HG03025 (cell line): ENCODE measurements around the gene ZNF516.

Source experiments
- ATAC-seq: cut with Tn5 transposase; IDR thresholded peaks from one replicate; pipeline ENCODE4 v1.9.1; 2021; ENCODE audit warnings: mild to moderate bottlenecking, moderate library complexity; ENCODE audit not compliant: unreplicated experiment, low FRiP score

The ZNF516 gene

GRCh38 chr18:76445741-76446232 lies 49.3 kb downstream of the ZNF516 start:
- ATAC-seq, result no peak

GRCh38 chr18:76445275-76445674 lies 49.8 kb downstream of the ZNF516 start:
- no peak for ATAC-seq

- no peak for ATAC-seq
Measured at GRCh38 chr18:76444446-76445105, 50.5 kb downstream of the ZNF516 start.

GRCh38 chr18:76443519-76444445 lies 51.3 kb downstream of the ZNF516 start:
- ATAC-seq, result no peak

- ATAC-seq, result no peak
Measured at GRCh38 chr18:76442413-76443171, 52.5 kb downstream of the ZNF516 start.

- no peak for ATAC-seq
Measured at GRCh38 chr18:76441668-76442412, 53.2 kb downstream of the ZNF516 start.

GRCh38 chr18:76441002-76441667 lies 53.9 kb downstream of the ZNF516 start:
- no peak for ATAC-seq

GRCh38 chr18:76437910-76438309 lies 57.1 kb downstream of the ZNF516 start:
- no peak for ATAC-seq

GRCh38 chr18:76437011-76437410 lies 58.0 kb downstream of the ZNF516 start:
- no peak for ATAC-seq

GRCh38 chr18:76436342-76436741 lies 58.7 kb downstream of the ZNF516 start:
- no peak for ATAC-seq

GRCh38 chr18:76435316-76435989 lies 59.6 kb downstream of the ZNF516 start:
- no peak for ATAC-seq

- no peak for ATAC-seq
Measured at GRCh38 chr18:76434452-76434851, 60.6 kb downstream of the ZNF516 start.

- no peak for ATAC-seq
Measured at GRCh38 chr18:76433788-76434187, 61.3 kb downstream of the ZNF516 start.

GRCh38 chr18:76432970-76433767 lies 61.9 kb downstream of the ZNF516 start:
- ATAC-seq, result no peak

- ATAC-seq, result no peak
Measured at GRCh38 chr18:76432274-76432755, 62.7 kb downstream of the ZNF516 start.

- no peak for ATAC-seq
Measured at GRCh38 chr18:76431437-76432273, 63.4 kb downstream of the ZNF516 start.

GRCh38 chr18:76430636-76431035 lies 64.4 kb downstream of the ZNF516 start:
- no peak for ATAC-seq
